ENCODE measurements around the gene WDR18. TPM values are rescaled to one million over a fixed set of nuclear protein-coding genes. Genes with fewer than 3 reads are reported as not detected.

The WDR18 gene
- total and polyA plus RNA-seq, 2 donors, result 34.0 to 56.0 TPM

DNA sequence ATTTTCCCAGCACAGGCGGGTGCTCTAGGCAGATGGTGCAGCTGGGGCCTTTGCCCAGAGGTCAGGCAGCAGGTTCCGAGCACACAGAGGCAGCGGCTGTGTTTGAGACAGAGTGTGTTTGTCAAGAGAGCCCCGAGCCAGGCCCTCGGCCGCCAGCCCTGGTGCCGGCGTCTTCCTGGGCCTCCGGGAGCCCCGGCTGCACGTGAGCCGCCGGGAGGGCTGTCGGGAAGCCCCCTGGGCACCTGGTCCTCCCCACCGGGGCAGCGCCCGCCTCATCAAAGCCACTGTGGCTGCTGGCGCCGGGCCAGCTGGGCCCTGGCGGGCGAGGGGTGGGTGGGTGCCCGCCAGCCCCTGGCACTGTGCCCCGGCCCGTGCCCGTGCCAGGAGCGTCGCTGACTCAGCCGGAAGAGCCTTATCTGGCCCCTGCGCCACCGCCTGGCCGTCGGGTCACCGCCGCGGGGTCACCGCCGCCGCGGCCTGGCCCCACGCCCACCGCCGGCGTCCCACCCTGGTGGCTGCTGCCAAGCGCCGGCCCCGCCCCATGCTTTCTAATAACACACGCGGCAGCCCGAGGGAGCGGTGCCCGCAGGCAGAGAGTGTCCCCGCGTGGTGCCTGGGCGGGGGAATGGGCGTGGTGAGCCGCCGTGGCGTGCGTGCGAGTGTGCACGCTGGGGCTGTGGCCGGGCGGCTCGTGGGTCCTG is 43.4 kb upstream of the WDR18 start:
- Histone ChIP-seq H3K27ac (ENCODE audit: low read depth in 1 of 2, low read length in 1 of 2) (peak overlapping the region in 1 of 2 donors; percentile 20), H3K9me3 (ENCODE audit: control insufficient read depth in 2 of 2, insufficient read depth in 1 of 2, low read length in 1 of 2) (peaks cover 0 to 16% of the 10 kb centered on the region in 2 donors), H3K36me3 (ENCODE audit: control insufficient read depth in 2 of 2, insufficient read depth in 2 of 2, low read length in 1 of 2) (peaks cover 8 to 23% of the 10 kb centered on the region in 2 donors), H3K27me3 (ENCODE audit: control insufficient read depth in 2 of 2, insufficient read depth in 1 of 2, low read length in 1 of 2) (no peaks in the 10 kb centered on the region), H3K4me3 (ENCODE audit: low read length in 2 of 2) (peak overlapping the region in 1 of 2 donors; percentile 44), H3K4me1 (ENCODE audit: control insufficient read depth in 2 of 2, insufficient read depth in 2 of 2, low read length in 2 of 2) (peaks cover 0 to 10% of the 10 kb centered on the region in 2 donors)
- no peak for DNase-seq (ENCODE audit: low read depth in 6 of 9, low spot score in 9 of 9)
- 4% methylated on average over 64 of the region's 64 CpGs for whole genome bisulfite sequencing

DNA sequence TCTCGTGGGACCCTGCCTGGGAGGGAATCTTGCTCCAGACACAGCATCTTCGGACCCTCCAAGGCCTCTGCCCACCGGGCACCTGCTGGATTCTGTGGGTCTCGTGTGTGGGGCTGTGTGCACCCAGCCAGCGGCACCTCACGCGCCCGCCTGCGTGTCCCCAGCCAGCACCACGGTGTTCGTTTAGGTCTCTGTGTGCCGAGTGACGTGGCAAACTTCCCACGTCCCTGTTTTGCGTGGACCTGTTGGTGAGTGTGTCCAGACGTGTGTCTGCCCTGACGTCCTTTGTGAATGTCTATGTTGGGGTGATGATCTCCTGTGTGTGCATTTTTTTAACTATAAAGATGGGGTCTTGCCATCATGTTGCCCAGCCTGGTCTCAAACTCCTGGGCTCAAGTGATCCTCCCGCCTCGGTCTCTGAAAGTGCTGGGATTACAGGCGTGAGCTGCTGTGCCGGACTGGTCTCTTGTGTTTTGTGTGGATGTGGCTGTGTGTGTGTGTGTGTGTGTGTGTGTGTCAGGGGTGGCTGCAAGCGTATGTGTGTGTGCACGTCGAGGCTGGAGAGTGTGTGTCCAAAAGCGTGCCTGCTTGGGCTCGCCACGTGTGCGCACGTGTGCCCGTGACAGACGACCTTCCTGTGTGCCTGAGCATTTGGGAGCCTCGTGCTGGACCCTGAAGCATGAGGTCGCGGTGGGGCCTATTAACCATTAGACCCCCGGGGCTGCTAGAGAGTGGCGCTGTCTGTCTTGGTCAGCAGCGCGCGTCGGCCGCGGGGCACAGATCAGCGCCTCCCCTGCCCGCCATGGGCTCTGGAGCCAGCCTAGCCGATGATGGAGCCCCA is 42.6 kb upstream of the WDR18 start:
- H3K27ac ChIP-seq (ENCODE audit: low read depth in 1 of 2, low read length in 1 of 2), result no peak overlapping the region
- H3K27me3 ChIP-seq (ENCODE audit: control insufficient read depth in 2 of 2, insufficient read depth in 1 of 2, low read length in 1 of 2), result no peaks in the 10 kb centered on the region
- H3K36me3 ChIP-seq (ENCODE audit: control insufficient read depth in 2 of 2, insufficient read depth in 2 of 2, low read length in 1 of 2), result peaks cover 8 to 18% of the 10 kb centered on the region in 2 donors
- 83% methylated on average over 45 of the region's 45 CpGs for WGBS
- H3K4me3 ChIP-seq (ENCODE audit: low read length in 2 of 2), result peak overlapping the region in 1 of 2 donors; percentile 44
- H3K4me1 ChIP-seq (ENCODE audit: control insufficient read depth in 2 of 2, insufficient read depth in 2 of 2, low read length in 2 of 2), result peaks cover 0 to 10% of the 10 kb centered on the region in 2 donors
- H3K9me3 ChIP-seq (ENCODE audit: control insufficient read depth in 2 of 2, insufficient read depth in 1 of 2, low read length in 1 of 2), result peaks cover 0 to 9% of the 10 kb centered on the region in 2 donors
- DNase-seq (ENCODE audit: low read depth in 6 of 9, low spot score in 9 of 9), result no peak

DNA sequence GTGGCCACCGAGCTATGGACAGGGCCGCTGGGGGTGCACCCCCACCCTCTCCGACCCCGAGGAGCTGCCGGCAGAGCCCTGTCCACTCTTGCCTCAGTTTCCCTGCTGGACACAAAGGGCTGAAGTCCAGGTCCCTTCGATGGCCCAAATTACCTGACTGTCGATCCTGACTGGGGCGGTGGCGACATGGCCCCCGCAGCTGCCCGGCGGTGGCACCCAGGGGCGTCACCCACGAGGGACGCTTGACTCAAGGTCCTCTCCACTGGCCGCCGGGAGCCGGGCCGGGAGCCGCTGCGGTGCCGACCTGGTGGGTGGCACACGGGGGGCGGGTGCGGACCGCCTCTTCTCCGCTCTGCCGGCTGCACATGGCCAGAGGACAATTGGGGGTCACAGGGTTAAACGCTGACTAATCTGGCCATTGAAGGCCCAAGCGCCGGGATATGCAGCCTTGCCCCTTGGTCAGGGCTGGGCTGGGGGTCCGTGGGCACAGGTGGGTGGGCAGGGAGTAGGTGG is 42.0 kb upstream of the WDR18 start:
- H3K4me3 ChIP-seq (ENCODE audit: low read length in 2 of 2), result no peak overlapping the region
- peaks cover 0 to 2% of the 10 kb centered on the region in 2 donors for H3K27me3 ChIP-seq (ENCODE audit: control insufficient read depth in 2 of 2, insufficient read depth in 1 of 2, low read length in 1 of 2)
- H3K4me1 ChIP-seq (ENCODE audit: control insufficient read depth in 2 of 2, insufficient read depth in 2 of 2, low read length in 2 of 2), result peaks cover 2 to 10% of the 10 kb centered on the region in 2 donors
- no peak overlapping the region for H3K27ac ChIP-seq (ENCODE audit: low read depth in 1 of 2, low read length in 1 of 2)
- 97% methylated on average over 32 of the region's 32 CpGs for WGBS
- no peak for DNase-seq (ENCODE audit: low read depth in 6 of 9, low spot score in 9 of 9)
- peaks cover 12 to 18% of the 10 kb centered on the region in 2 donors for H3K36me3 ChIP-seq (ENCODE audit: control insufficient read depth in 2 of 2, insufficient read depth in 2 of 2, low read length in 1 of 2)
- H3K9me3 ChIP-seq (ENCODE audit: control insufficient read depth in 2 of 2, insufficient read depth in 1 of 2, low read length in 1 of 2), result peaks cover 0 to 9% of the 10 kb centered on the region in 2 donors

DNA sequence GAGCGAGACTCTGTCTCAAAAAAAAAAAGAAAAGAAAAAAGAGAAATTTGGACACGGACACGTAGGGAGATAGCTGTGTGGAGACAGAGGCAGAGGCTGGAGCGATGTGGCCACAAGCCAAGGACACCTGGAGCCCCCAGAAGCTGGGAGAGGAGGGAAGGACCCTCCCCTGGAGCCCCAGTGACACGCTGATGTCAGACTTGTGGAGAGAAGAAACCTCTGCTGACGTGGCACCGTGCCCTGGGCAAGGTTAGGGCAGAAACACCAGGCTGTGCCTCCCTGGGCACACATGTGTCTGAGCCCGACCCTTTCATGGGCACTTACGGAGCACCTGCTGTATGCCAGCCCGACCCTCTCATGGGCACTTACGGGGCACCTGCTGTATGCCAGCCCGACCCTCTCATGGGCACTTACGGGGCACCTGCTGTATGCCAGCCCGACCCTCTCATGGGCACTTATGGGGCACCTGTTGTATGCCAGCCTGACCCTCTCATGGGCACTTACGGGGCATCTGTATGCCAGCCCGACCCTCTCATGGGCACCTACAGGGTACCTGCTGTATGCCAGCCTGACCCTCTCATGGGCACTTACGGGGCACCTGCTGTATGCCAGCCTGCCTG is 40.5 kb upstream of the WDR18 start:
- no peak for DNase-seq (ENCODE audit: low read depth in 6 of 9, low spot score in 9 of 9)
- Histone ChIP-seq H3K4me1 (ENCODE audit: control insufficient read depth in 2 of 2, insufficient read depth in 2 of 2, low read length in 2 of 2) (peaks cover 10 to 11% of the 10 kb centered on the region in 2 donors), H3K4me3 (ENCODE audit: low read length in 2 of 2) (no peak overlapping the region), H3K27me3 (ENCODE audit: control insufficient read depth in 2 of 2, insufficient read depth in 1 of 2, low read length in 1 of 2) (peaks cover 0 to 6% of the 10 kb centered on the region in 2 donors), H3K36me3 (ENCODE audit: control insufficient read depth in 2 of 2, insufficient read depth in 2 of 2, low read length in 1 of 2) (peaks cover 22% of the 10 kb centered on the region in 2 donors), H3K27ac (ENCODE audit: low read depth in 1 of 2, low read length in 1 of 2) (no peak overlapping the region), H3K9me3 (ENCODE audit: control insufficient read depth in 2 of 2, insufficient read depth in 1 of 2, low read length in 1 of 2) (peaks cover 0 to 9% of the 10 kb centered on the region in 2 donors)
- 96% methylated on average over 17 of the region's 17 CpGs for WGBS

DNA sequence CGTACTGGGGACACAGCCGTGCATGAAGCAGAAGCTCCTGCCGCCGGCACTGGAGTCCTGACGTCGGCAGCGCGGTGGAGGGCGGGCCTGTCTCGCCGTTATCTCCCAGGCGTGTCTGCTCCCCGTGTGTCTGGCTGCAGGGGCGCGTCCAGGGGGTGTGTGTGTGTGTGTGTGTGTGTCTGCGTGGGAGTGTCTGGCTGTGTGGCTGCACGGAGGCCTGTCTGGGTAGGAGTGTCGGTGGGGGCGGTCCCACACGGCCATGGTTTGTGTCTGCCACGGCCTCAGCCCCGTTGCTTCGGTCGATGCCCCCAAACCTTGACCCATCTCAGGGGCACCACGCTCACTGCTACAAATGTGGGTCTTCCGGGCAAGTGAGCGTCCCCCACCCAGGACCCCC is 40.0 kb upstream of the WDR18 start:
- WGBS, result 93% methylated on average over 27 of the region's 27 CpGs

DNA sequence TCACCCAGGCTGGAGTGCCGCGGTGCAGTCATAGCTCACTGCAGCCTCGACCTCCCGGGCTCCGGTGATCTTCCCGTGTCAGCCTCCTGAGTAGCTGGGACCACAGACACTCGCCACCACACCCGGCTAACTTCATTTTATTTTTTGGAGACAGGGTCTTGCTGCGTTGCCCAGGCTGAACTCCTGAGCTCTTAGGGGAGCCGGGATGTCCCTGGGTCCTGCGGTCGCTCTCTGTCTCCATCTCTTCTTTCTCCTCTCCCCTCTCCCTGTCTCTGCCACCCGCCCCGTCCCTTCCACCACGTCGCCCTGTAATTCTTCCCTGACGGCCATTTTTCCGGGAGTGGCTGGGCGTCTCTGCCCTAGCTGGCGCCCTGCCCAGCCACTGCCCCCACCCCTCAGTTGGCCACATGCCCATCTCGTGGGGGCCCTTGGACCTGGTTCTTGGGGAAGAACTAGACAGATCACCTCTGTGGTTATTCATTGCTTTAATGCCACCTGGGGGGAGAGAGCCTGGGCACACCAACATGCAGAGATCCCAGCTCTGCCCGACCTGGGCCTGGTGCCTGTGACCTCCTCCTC is 39.4 kb upstream of the WDR18 start:
- peaks cover 0 to 9% of the 10 kb centered on the region in 2 donors for H3K9me3 ChIP-seq (ENCODE audit: control insufficient read depth in 2 of 2, insufficient read depth in 1 of 2, low read length in 1 of 2)
- peaks cover 16 to 19% of the 10 kb centered on the region in 2 donors for H3K36me3 ChIP-seq (ENCODE audit: control insufficient read depth in 2 of 2, insufficient read depth in 2 of 2, low read length in 1 of 2)
- 90% methylated on average over 22 of the region's 22 CpGs for WGBS
- H3K27me3 ChIP-seq (ENCODE audit: control insufficient read depth in 2 of 2, insufficient read depth in 1 of 2, low read length in 1 of 2), result peaks cover 0 to 6% of the 10 kb centered on the region in 2 donors
- H3K4me1 ChIP-seq (ENCODE audit: control insufficient read depth in 2 of 2, insufficient read depth in 2 of 2, low read length in 2 of 2), result peaks cover 10 to 13% of the 10 kb centered on the region in 2 donors
- no peak for DNase-seq (ENCODE audit: low read depth in 6 of 9, low spot score in 9 of 9)
- H3K4me3 ChIP-seq (ENCODE audit: low read length in 2 of 2), result no peak overlapping the region
- H3K27ac ChIP-seq (ENCODE audit: low read depth in 1 of 2, low read length in 1 of 2), result no peak overlapping the region

More for the DNA sequence above, 40.0 kb upstream of the WDR18 start:
- no peak for DNase-seq (ENCODE audit: low read depth in 6 of 9, low spot score in 9 of 9)
- peaks cover 21 to 22% of the 10 kb centered on the region in 2 donors for H3K36me3 ChIP-seq (ENCODE audit: control insufficient read depth in 2 of 2, insufficient read depth in 2 of 2, low read length in 1 of 2)
- H3K9me3 ChIP-seq (ENCODE audit: control insufficient read depth in 2 of 2, insufficient read depth in 1 of 2, low read length in 1 of 2), result peaks cover 0 to 9% of the 10 kb centered on the region in 2 donors
- no peak overlapping the region for H3K4me3 ChIP-seq (ENCODE audit: low read length in 2 of 2)
- H3K4me1 ChIP-seq (ENCODE audit: control insufficient read depth in 2 of 2, insufficient read depth in 2 of 2, low read length in 2 of 2), result peaks cover 10 to 13% of the 10 kb centered on the region in 2 donors
- H3K27me3 ChIP-seq (ENCODE audit: control insufficient read depth in 2 of 2, insufficient read depth in 1 of 2, low read length in 1 of 2), result peaks cover 0 to 6% of the 10 kb centered on the region in 2 donors
- H3K27ac ChIP-seq (ENCODE audit: low read depth in 1 of 2, low read length in 1 of 2), result no peak overlapping the region

DNA sequence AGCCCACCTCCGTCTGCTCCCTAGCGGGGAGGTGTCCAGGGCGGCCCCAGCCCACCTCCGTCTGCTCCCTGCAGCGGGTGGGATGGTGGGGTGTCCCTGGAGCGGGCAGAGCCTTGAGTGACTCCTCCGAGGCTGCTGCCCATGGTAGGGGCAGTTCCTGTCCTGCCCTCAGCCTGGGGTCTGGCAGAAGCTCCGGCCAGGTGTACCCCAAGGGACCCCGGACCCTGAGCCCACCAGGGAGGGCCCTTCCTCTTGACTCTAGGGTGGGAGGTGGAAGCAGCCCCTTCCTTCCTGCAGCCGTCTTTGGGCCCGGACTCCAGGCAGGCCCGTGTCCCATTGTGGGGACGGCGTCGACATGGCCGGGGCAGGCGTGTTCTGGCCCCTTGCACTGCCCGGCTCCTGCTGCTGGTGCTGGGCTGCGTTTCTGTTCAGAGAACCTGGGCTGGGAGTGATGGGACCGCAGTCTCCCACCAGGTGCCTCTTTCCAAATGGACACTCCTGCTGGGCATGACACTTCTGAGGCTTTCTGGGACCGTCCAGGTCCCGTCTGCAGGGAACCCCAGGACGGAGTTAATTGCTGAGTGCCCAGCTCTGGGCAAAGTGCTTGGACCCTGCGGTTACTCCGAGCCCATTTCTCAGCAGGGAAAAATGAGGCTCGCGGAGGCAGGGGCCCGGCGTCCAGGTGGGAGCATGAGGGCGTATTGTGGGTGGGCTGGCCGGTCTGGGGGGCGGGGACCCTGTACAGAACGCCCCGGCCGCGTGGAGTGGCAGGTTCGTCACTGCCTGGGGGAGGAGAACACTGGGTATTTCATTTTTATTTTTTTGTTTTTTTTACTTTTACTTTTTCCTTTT is 38.5 kb upstream of the WDR18 start:
- Histone ChIP-seq H3K27ac (ENCODE audit: low read depth in 1 of 2, low read length in 1 of 2) (no peak overlapping the region), H3K9me3 (ENCODE audit: control insufficient read depth in 2 of 2, insufficient read depth in 1 of 2, low read length in 1 of 2) (peaks cover 0 to 9% of the 10 kb centered on the region in 2 donors), H3K4me1 (ENCODE audit: control insufficient read depth in 2 of 2, insufficient read depth in 2 of 2, low read length in 2 of 2) (peaks cover 5 to 17% of the 10 kb centered on the region in 2 donors), H3K4me3 (ENCODE audit: low read length in 2 of 2) (no peak overlapping the region), H3K27me3 (ENCODE audit: control insufficient read depth in 2 of 2, insufficient read depth in 1 of 2, low read length in 1 of 2) (peaks cover 0 to 6% of the 10 kb centered on the region in 2 donors), H3K36me3 (ENCODE audit: control insufficient read depth in 2 of 2, insufficient read depth in 2 of 2, low read length in 1 of 2) (peaks cover 15 to 17% of the 10 kb centered on the region in 2 donors)
- DNase-seq (ENCODE audit: low read depth in 6 of 9, low spot score in 9 of 9), result no peak
- WGBS, result 95% methylated on average over 37 of the region's 37 CpGs
